Spleen (tissue), 7 donors: Measurements from ENCODE around the gene DCAF6.

Source experiments
- POLR2A ChIP-seq, 3 donors: fragments of 450-650 bp; IDR thresholded peaks; one replicate each; pipeline ENCODE4 v1.5.1; 2017; ENCODE audit warnings: antibody characterized with exemption in 3 of 3, mild to moderate bottlenecking in 1 of 3
- POLR2AphosphoS5 ChIP-seq, 3 donors: sonication (generic); formaldehyde crosslinking; IDR thresholded peaks; one replicate each; pipeline ENCODE4 v1.5.1; 2017; ENCODE audit warnings: antibody characterized with exemption in 3 of 3
- TF ChIP-seq, protein P1 (sequence below), 11 experiments: fragments of 200-600 bp in 7 of 11; fragments of 450-650 bp in 4 of 11; sonication (generic) in 4 of 11; IDR thresholded peaks in 8 of 11; conservative IDR thresholded peaks in 3 of 11; 1 replicate in 7 of 11; 2 replicates in 4 of 11; pipeline versions ENCODE4 v1.4.0 to v1.8.0; 2016 to 2021; ENCODE audit warnings: antibody characterized with exemption in 11 of 11, inconsistent platforms in 4 of 11, mild to moderate bottlenecking in 1 of 11
- donor health status: DM: no; HTN: no; CAD: no; lungs with moderate emphysema.
- donor health status: DM: no; HTN: no; CAD: no.
- donor health status: DM: no; HTN: no; CAD: no.

DNA sequence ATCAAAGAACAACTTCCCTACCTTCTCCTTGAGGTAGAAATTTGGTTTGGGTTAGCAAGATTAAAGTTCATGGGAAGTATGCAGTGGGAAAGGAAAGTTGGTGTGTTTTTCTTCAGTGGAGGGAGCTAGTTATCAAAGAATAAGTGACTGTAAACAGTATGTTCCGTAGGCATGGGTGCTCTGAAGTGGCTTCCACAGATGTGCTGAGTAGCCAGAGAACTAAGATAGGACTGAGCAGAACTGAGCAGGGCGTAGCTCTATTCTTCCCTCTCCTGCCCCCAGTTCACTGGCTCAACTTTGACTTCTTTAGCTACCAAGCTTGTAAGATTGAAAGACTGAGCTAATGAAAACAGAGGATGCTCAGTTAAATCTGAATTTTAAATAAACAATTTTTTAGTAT is 26.0 kb upstream of the DCAF6 start:
- TF ChIP-seq POLR2A (IDR thresholded peaks at IDR 0.05) (no peak), POLR2AphosphoS5 (IDR thresholded peaks at IDR 0.05) (no peak)
- TF ChIP-seq, protein P1, sequence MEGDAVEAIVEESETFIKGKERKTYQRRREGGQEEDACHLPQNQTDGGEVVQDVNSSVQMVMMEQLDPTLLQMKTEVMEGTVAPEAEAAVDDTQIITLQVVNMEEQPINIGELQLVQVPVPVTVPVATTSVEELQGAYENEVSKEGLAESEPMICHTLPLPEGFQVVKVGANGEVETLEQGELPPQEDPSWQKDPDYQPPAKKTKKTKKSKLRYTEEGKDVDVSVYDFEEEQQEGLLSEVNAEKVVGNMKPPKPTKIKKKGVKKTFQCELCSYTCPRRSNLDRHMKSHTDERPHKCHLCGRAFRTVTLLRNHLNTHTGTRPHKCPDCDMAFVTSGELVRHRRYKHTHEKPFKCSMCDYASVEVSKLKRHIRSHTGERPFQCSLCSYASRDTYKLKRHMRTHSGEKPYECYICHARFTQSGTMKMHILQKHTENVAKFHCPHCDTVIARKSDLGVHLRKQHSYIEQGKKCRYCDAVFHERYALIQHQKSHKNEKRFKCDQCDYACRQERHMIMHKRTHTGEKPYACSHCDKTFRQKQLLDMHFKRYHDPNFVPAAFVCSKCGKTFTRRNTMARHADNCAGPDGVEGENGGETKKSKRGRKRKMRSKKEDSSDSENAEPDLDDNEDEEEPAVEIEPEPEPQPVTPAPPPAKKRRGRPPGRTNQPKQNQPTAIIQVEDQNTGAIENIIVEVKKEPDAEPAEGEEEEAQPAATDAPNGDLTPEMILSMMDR (IDR thresholded peaks at IDR 0.05 in 8 of 11, conservative IDR thresholded peaks at IDR 0.05 in 3 of 11), result no peak
